ENCODE data around the gene ITGBL1.

DNA sequence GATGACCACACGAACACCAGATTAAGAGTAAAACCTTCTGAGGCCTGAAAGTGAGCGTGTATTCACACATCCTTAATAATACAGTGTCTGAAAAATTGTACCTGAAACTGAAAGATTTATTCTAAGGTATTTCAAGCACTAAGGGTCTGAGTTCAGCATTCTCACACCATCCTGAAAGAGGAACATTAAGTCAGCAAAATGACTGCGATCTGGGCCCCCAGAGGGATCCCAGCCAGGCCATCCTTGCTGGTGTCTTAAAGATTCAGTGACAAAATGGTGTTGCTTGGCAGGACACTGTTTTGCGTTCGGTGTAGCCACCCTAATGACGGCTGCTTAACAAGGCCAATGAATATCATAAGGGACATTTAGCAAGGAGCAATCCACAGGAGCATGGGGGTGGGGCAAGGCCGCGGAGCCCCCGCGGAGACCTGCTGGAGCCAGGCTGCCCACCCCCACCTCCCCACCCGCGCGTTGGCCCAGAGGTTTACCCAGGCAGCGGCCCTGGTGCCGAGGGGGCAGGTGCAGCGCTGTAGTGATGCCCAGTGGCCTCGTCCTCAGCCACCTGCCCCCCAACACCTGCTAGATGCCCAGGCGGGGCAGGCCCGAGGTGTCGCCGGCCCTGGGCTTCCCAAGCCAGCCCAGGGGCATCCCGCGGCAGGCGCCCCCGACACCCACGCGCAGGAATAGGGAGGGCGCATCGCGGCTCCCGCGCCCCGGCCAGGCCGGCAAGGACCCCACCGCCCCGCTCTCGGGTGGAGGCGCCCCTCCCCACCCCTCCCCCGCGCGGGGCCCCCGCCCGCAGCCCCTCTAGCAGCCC lies 36.9 kb upstream of the ITGBL1 start:
- TF ChIP-seq, protein P1, sequence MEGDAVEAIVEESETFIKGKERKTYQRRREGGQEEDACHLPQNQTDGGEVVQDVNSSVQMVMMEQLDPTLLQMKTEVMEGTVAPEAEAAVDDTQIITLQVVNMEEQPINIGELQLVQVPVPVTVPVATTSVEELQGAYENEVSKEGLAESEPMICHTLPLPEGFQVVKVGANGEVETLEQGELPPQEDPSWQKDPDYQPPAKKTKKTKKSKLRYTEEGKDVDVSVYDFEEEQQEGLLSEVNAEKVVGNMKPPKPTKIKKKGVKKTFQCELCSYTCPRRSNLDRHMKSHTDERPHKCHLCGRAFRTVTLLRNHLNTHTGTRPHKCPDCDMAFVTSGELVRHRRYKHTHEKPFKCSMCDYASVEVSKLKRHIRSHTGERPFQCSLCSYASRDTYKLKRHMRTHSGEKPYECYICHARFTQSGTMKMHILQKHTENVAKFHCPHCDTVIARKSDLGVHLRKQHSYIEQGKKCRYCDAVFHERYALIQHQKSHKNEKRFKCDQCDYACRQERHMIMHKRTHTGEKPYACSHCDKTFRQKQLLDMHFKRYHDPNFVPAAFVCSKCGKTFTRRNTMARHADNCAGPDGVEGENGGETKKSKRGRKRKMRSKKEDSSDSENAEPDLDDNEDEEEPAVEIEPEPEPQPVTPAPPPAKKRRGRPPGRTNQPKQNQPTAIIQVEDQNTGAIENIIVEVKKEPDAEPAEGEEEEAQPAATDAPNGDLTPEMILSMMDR (IDR thresholded peaks at IDR 0.05 in 4 of 5, conservative IDR thresholded peaks at IDR 0.05 in 1 of 5): no peak
- TF ChIP-seq POLR2A (IDR thresholded peaks at IDR 0.05): no peak
